Activated CD8-positive, alpha-beta memory T cell treated with anti-CD3 and anti-CD28 coated beads, Interleukin-2, amount 50 U/mL, for 48 hours (primary cell): ENCODE results near the gene C21orf58.
"Not testable (repeated sequence)": the region's sequence is repeated elsewhere in the genome, so short reads cannot be mapped to it uniquely, and the experiment has no call there.

ENCODE experiments used
- DNase-seq: peaks from one replicate; pipeline ENCODE4 v3.0.0-alpha.2; 2020

C21orf58 gene

GRCh38 chr21:46322351-46323226, 1.1 kb downstream of the C21orf58 start:
- DNase-seq, result peak; percentile 72

GRCh38 chr21:46320331-46320801, 3.3 kb downstream of the C21orf58 start:
- no peak for DNase-seq

DNA sequence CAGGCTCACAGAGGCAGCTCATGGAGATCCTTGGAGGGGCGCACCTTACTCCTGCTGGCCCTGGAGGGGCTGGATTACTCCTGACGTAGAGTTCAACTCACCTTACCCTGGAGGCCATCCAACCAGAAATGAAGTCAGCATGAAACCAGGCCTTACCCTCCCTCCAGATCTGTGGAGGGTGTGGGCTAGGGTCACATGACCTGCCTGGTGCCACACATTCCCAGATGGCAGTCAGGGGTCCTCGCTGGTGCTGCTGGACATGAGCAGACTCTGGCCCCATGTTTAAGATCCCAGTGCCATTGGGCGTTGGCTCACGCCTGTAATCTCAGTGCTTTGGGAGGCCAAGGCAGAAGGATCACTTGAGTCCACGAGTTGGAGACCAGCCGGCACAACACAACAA, 4.5 kb downstream of the C21orf58 start:
- DNase-seq, result no peak

- no peak for DNase-seq
Observed at GRCh38 chr21:46318464-46318845, 5.2 kb downstream of the C21orf58 start.

GRCh38 chr21:46317710-46318463, 5.8 kb downstream of the C21orf58 start:
- DNase-seq, result no peak

GRCh38 chr21:46316708-46317324, 6.9 kb downstream of the C21orf58 start:
- no peak for DNase-seq

DNA sequence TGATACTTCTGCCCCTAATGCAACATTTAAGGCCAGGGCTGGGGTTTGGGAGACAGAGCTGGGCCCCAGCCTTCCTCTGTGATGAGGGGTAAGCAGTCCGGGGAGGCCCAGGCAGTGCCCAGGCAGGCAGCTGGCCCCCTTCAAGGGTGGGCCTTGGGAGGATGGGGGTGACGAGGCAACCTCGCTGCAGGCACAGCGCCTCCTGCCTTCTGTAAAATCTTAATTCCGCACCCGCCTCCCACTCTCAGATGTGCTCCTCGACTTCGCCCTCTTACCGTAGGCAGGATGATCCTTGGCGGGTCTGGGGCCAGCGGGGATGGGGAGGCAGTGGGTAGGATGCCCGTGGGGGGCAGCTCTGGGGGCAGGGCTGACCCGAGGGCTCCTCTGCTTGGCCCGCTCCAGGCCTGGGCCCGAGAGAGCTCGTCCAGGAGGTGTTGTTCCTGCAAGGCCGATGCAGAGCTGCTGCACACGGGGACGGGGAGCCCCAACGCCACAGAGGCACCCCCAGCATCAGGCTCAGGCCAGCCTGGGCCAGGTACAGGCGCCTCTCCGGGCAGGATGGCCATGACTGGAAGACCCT, 9.1 kb downstream of the C21orf58 start:
- DNase-seq, result no peak

- DNase-seq, result no peak
Observed at GRCh38 chr21:46312949-46313348, 10.7 kb downstream of the C21orf58 start.

- DNase-seq, result no peak
Observed at GRCh38 chr21:46311568-46311967, 12.1 kb downstream of the C21orf58 start.

- DNase-seq, result not testable (repeated sequence)
Observed at GRCh38 chr21:46310260-46310659, 13.4 kb downstream of the C21orf58 start.

DNA sequence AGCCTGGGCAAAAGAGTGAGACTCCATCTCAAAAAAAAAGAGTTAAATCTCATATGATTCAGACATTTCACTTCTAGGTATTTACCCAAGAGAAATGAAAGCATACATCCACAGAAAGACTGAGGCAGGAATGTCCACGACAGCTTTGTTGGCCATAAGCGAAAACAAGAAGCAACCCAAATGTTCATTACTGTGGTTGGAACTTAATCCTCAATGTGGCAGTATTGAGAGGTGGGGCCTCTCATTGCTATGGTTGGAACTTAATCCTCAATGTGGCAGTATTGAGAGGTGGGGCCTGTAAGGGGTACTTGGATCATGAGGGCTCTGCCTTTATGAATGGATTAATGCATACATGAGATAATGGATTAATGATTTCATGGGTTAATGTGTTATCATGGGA, 15.2 kb downstream of the C21orf58 start:
- no peak for DNase-seq

DNA sequence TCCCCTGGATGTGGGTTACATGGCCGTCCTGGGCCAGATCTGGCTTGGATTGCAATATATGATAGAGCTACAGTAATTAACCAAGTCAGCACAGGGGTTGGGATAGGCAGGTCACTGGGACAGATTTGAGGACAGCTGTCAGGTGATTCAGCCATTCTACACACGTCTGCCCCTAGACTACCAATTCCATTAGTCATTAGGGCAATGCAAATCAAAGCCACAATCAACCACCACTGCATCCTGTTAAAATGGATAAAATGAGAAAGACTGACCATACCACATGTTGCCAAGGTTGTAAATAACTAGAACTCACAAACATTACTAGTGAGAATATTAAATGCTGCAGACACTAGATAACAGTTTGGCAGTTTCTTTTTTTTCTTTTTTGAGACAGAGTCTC, 16.0 kb downstream of the C21orf58 start:
- no peak for DNase-seq

DNA sequence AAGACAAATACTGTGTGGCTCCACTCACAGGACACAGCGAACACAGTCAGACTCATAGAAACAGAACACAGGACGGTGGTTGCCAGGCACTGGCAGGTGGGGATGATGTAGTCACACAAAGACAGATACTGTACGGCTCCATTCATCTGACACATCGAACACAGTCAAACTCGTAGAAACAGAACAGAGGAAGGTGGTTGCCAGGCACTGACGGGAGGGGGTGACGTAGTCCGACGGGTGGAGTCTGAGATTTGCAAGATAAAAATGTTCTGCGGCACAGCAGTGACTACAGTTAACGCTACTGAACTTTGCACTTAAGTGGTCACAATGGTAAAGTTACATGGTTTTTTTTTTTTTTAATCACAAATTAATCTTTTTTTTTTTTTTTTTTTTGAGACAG, 18.7 kb downstream of the C21orf58 start:
- no peak for DNase-seq

GRCh38 chr21:46304437-46304836, 19.2 kb downstream of the C21orf58 start:
- no peak for DNase-seq

GRCh38 chr21:46301759-46302158, 21.9 kb downstream of the C21orf58 start:
- no peak for DNase-seq

DNA sequence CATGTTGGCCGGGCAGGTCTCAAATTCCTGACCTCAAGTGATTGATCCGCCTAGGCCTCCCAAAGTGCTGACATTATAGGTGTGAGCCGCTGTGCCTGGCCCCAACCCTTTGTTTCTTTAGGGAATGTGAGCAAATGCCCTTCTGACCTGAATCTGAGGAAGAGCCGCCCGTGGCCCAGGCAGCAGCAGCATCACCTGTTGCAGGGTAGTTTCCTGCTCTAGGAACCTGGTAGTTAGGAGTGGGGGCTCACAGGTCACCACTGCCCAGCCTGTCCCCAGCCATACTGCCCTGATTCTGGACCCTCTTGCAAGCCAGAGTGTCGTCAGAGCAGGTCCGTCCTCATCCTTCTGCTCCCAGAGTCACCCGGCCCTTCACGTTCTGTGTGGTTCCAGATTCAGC, 24.5 kb downstream of the C21orf58 start:
- DNase-seq, result no peak

DNA sequence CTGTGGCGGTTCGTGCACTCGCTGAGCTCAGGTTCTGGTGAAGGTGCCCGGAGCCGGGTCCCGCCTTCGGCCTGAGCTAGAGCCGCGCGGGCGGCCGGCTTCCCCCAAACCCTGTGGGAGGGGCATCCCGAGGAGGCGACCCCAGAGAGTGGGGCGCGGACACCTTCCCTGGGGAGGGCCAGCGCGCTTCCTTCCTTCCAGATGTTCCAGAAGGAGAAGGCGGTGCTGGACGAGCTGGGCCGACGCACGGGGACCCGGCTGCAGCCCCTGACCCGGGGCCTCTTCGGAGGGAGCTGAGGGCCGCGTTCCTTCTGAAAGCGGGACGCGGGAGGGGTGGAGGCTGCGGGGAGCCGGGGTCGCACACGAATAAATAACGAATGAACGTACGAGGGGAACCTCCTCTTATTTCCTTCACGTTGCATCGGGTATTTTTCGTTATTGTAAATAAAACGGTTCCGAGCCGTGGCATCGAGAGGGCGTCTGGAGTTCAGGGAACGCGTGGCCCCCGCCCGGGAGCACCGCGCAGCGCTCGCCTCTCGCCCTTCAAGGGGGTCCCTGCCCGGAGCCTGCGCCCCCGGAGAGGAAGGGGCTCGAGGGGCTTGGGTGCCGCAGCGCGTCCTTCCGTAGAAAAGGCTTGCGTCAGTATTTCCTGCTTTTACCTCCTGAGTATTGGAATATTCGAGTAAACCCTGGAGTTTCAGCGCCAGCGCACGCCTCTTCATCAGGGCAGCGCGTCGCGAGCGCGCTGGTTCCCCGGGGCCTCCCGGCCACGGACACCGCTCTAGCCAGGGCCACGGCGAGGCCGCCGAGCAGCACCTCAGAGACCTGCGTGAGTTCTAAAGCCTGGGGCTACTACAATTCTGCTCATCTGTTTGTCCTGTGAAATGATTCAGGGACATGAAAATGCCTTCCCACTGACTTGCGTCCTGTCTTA, 26.1 kb downstream of the C21orf58 start:
- no peak for DNase-seq

DNA sequence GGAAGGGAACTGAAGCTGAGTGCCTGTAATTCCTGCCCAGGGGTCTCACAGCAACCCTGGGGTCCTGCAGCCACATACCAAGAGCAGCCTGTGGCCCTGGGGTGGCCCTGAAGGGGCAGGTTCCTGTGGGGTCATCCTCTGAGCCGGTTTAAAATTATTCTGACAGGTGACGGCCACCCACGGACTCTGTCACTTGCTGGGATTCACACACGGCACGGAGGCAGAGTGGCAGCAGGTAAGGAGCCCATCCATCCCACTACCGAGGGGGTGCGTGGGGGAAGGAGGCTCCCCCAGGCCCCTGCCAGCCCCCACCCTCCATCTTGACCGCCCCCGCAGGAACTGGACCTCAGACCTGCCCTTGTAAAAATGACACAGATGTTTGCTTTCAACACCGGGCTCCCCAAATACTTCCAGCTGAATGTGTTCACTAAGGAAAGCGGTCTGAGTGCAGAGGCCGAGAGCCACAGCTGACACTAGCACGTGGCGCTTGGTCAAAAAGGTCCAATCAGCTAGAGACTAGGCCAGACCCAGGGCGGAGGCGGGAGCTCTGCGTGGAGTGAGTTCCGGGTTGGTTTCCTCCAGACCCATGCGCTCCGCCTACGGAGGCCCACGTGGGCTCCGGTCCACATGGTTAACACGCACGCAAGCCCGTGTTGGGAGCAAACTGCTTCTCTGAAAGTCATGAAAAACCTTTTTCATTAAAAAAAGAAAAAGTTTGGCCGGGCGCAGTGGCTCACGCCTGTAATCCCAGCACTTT, 27.5 kb downstream of the C21orf58 start:
- peak; percentile 75 for DNase-seq

DNA sequence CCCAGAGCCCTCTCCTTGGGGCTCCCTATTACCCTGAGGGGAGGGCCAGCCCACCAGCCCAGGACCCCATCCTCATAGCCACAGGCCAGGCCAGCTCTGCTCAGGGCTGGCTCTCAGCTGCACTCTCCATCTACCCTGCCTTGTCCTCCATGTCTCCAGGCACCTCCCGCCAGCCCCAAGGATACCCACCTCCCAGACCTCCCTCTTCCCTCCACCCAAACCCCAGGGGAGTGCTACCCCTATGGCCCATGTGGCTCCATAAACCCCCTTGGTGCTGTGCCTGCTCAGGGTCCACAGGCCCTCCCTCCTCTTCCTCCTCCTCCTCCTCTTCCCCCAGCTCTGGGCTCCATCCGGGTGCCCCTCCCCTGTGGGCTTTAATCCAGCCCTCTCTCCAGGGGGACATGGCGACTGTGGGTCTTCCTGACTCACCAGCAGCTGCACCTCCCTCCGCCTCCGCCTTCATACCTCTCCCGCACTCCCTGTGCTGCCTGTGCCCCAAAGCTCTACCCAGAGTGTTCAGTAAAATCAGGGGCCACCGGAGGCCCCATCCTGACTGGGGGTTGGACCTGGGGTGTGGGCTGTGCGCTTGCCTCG, 28.4 kb downstream of the C21orf58 start:
- no peak for DNase-seq

DNA sequence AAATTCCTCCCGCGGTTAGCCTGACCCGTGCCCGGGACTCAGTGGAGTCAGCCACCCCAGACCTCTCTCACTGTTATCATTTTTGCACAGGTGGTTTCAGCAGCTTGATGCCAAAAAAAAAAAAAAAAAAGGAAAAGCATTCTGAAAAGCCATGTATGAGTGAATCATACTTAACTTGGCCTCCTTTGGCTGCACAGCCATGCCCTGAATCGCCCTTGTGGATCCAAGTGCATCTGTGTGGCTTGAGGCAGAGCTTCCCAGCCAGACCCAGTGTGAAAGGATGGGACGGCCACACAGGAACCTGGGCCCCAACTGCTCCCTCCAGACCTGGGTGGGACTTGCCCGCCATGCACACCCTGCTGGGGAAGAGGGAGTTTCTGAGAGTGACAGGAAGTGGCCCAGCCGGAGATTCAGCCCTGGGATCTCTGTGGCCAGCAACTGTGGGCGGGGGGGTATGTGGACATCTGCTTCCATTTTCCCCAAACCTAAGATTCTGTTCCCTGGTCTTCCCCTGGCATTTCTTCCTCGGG, 29.0 kb downstream of the C21orf58 start:
- DNase-seq, result no peak

- DNase-seq, result no peak
Observed at GRCh38 chr21:46291561-46291960, 32.1 kb downstream of the C21orf58 start.
